Esophagus (tissue), 2 donors: Measurements from ENCODE around the gene SLC6A17. TPM values are rescaled to one million over a fixed set of nuclear protein-coding genes. Genes with fewer than 3 reads are reported as not detected.

Experiments
- H3K27ac ChIP-seq, 2 donors: one replicate each; pipeline ENCODE4 v1.5.1; 2013; ENCODE audit warnings: low read depth in 2 of 2, mild to moderate bottlenecking in 2 of 2, inconsistent platforms in 1 of 2, low read length in 1 of 2, moderate library complexity in 1 of 2
- H3K27me3 ChIP-seq, 2 donors: one replicate each; pipeline ENCODE4 v1.6.1; 2013; ENCODE audit warnings: low read length in 2 of 2, control low read depth in 1 of 2, mild to moderate bottlenecking in 1 of 2; ENCODE audit not compliant: insufficient read depth in 2 of 2, control insufficient read depth in 1 of 2
- H3K36me3 ChIP-seq, 2 donors: one replicate each; pipeline ENCODE4 v1.6.1; 2013; ENCODE audit warnings: low read length in 1 of 2; ENCODE audit not compliant: control insufficient read depth in 2 of 2, insufficient read depth in 2 of 2
- H3K4me1 ChIP-seq, 2 donors: one replicate each; pipeline ENCODE4 v1.6.1; 2013; ENCODE audit warnings: low read length in 1 of 2; ENCODE audit not compliant: control insufficient read depth in 2 of 2, insufficient read depth in 2 of 2
- H3K4me3 ChIP-seq, 2 donors: one replicate each; pipeline ENCODE4 v1.5.1; 2013; ENCODE audit warnings: low read length in 2 of 2, mild to moderate bottlenecking in 2 of 2, low read depth in 1 of 2, moderate library complexity in 1 of 2
- H3K9me3 ChIP-seq, 2 donors: one replicate each; pipeline ENCODE4 v1.6.1; 2013; ENCODE audit warnings: mild to moderate bottlenecking in 2 of 2, low read depth in 1 of 2, low read length in 1 of 2, moderate library complexity in 1 of 2; ENCODE audit not compliant: control insufficient read depth in 2 of 2, insufficient read depth in 1 of 2
- WGBS, 2 donors: extraction: QIAGEN DNeasy Blood & Tissue Kit; methylation state at CpG; one replicate each; pipeline ENCODE4 v1.1.7; 2013; 5-methylcytosine and 5-hydroxymethylcytosine counted together
- polyA plus RNA-seq, 2 donors: library from polyadenylated mRNA; stranded (reverse); fragments of 200-250 nt; gene quantifications; one replicate each; pipeline ENCODE4 v1.2.3, GENCODE V29; 2013
- donor health status: healthy with polysubstance abuse.
- donor health status: Bipolar disorder and iron deficiency.

Gene SLC6A17
- polyA plus RNA-seq, 2 donors: 0.08 to 0.19 TPM

GRCh38 chr1:110195196-110195595 lies 44.9 kb downstream of the SLC6A17 start:
- Histone ChIP-seq H3K4me3 (no peak overlapping the region), H3K4me1 (no peaks in the 10 kb centered on the region), H3K36me3 (no peaks in the 10 kb centered on the region), H3K27ac (no peak overlapping the region), H3K27me3 (no peaks in the 10 kb centered on the region), H3K9me3 (no peaks in the 10 kb centered on the region)
- WGBS, 2 donors: 85 to 86% methylated on average over 10 of the region's 10 CpGs

GRCh38 chr1:110196917-110197765 lies 46.8 kb downstream of the SLC6A17 start:
- no peaks in the 10 kb centered on the region for H3K4me1 ChIP-seq
- H3K4me3 ChIP-seq: no peak overlapping the region
- no peaks in the 10 kb centered on the region for H3K9me3 ChIP-seq
- no peak overlapping the region for H3K27ac ChIP-seq
- H3K27me3 ChIP-seq: no peaks in the 10 kb centered on the region
- 56 to 59% methylated on average over 12 of the region's 12 CpGs for WGBS, 2 donors
- no peaks in the 10 kb centered on the region for H3K36me3 ChIP-seq

GRCh38 chr1:110197905-110198629 lies 47.8 kb downstream of the SLC6A17 start:
- Histone ChIP-seq H3K36me3 (no peaks in the 10 kb centered on the region), H3K27ac (no peak overlapping the region), H3K4me3 (no peak overlapping the region), H3K4me1 (peaks cover 0 to 2% of the 10 kb centered on the region in 2 donors), H3K27me3 (no peaks in the 10 kb centered on the region), H3K9me3 (no peaks in the 10 kb centered on the region)
- 90 to 91% methylated on average over 22 to 23 of the region's 23 CpGs for WGBS, 2 donors

- Histone ChIP-seq H3K4me1 (peaks cover 0 to 3% of the 10 kb centered on the region in 2 donors), H3K36me3 (no peaks in the 10 kb centered on the region), H3K27me3 (no peaks in the 10 kb centered on the region), H3K27ac (no peak overlapping the region), H3K4me3 (no peak overlapping the region), H3K9me3 (no peaks in the 10 kb centered on the region)
- 89 to 93% methylated on average over 2 of the region's 2 CpGs for WGBS, 2 donors
Measured at GRCh38 chr1:110198746-110199145, 48.5 kb downstream of the SLC6A17 start.

- Histone ChIP-seq H3K27me3 (no peaks in the 10 kb centered on the region), H3K4me1 (peaks cover 0 to 3% of the 10 kb centered on the region in 2 donors), H3K4me3 (no peak overlapping the region), H3K36me3 (no peaks in the 10 kb centered on the region), H3K27ac (no peak overlapping the region), H3K9me3 (no peaks in the 10 kb centered on the region)
- 42 to 46% methylated on average over 2 of the region's 2 CpGs for WGBS, 2 donors
Measured at GRCh38 chr1:110200190-110200589, 49.9 kb downstream of the SLC6A17 start.

GRCh38 chr1:110200666-110201065 lies 50.4 kb downstream of the SLC6A17 start:
- H3K4me3 ChIP-seq: no peak overlapping the region
- no peaks in the 10 kb centered on the region for H3K36me3 ChIP-seq
- 64 to 74% methylated on average over 14 of the region's 14 CpGs for WGBS, 2 donors

GRCh38 chr1:110201157-110201825 lies 51.0 kb downstream of the SLC6A17 start:
- H3K27ac ChIP-seq: no peak overlapping the region
- 76 to 82% methylated on average over 10 of the region's 10 CpGs for WGBS, 2 donors
- H3K27me3 ChIP-seq: no peaks in the 10 kb centered on the region
- H3K9me3 ChIP-seq: no peaks in the 10 kb centered on the region
- peaks cover 0 to 5% of the 10 kb centered on the region in 2 donors for H3K4me1 ChIP-seq
- no peak overlapping the region for H3K4me3 ChIP-seq
- H3K36me3 ChIP-seq: no peaks in the 10 kb centered on the region

More at GRCh38 chr1:110200666-110201065, 50.4 kb downstream of the SLC6A17 start:
- H3K4me1 ChIP-seq: peaks cover 0 to 3% of the 10 kb centered on the region in 2 donors
- H3K27me3 ChIP-seq: no peaks in the 10 kb centered on the region
- H3K9me3 ChIP-seq: no peaks in the 10 kb centered on the region
- H3K27ac ChIP-seq: no peak overlapping the region

GRCh38 chr1:110203021-110203661 lies 52.8 kb downstream of the SLC6A17 start:
- no peak overlapping the region for H3K27ac ChIP-seq
- WGBS, 2 donors: 29 to 31% methylated on average over 6 of the region's 6 CpGs
- H3K4me3 ChIP-seq: no peak overlapping the region
- no peaks in the 10 kb centered on the region for H3K9me3 ChIP-seq
- no peaks in the 10 kb centered on the region for H3K36me3 ChIP-seq
- H3K27me3 ChIP-seq: no peaks in the 10 kb centered on the region
- peaks cover 0 to 6% of the 10 kb centered on the region in 2 donors for H3K4me1 ChIP-seq

- H3K36me3 ChIP-seq: no peaks in the 10 kb centered on the region
- H3K9me3 ChIP-seq: no peaks in the 10 kb centered on the region
- peaks cover 6% of the 10 kb centered on the region in 2 donors for H3K4me1 ChIP-seq
- no peak overlapping the region for H3K4me3 ChIP-seq
- H3K27me3 ChIP-seq: no peaks in the 10 kb centered on the region
- no peak overlapping the region for H3K27ac ChIP-seq
- WGBS, 2 donors: 85 to 89% methylated on average over 4 of the region's 4 CpGs
Measured at GRCh38 chr1:110205156-110205555, 54.9 kb downstream of the SLC6A17 start.
